Left lung (tissue), 10 donors: ENCODE measurements around the gene COL5A1. TPM values are rescaled to one million over a fixed set of nuclear protein-coding genes. Genes with fewer than 3 reads are reported as not detected.

Experiments
- ATAC-seq: fragments of 200-7000 bp; cut with Tn5 transposase; one replicate; pipeline ENCODE4 v1.9.1; 2020; ENCODE audit warnings: moderate library complexity
- DNase-seq, 4 donors: peaks; one replicate each; pipeline ENCODE4 v3.0.0-alpha.2; 2013 to 2020
- H3K27ac ChIP-seq, 2 donors: fragments of 200-600 bp; sonication (generic) in 1 of 2; one replicate each; pipeline versions ENCODE4 v1.5.0 to v1.8.0; 2020 to 2021
- H3K27me3 ChIP-seq, 2 donors: fragments of 200-600 bp; sonication (generic) in 1 of 2; one replicate each; pipeline versions ENCODE4 v1.5.0 to v1.8.0; 2020 to 2021
- H3K36me3 ChIP-seq, 2 donors: fragments of 200-600 bp; sonication (generic) in 1 of 2; one replicate each; pipeline versions ENCODE4 v1.5.0 to v1.8.0; 2020 to 2021
- H3K4me1 ChIP-seq, 2 donors: fragments of 200-600 bp; one replicate each; pipeline ENCODE4 v1.8.0; 2021
- H3K4me3 ChIP-seq, 2 donors: fragments of 200-600 bp; sonication (generic) in 1 of 2; one replicate each; pipeline versions ENCODE4 v1.5.0 to v1.8.0; 2020 to 2021; ENCODE audit warnings: mild to moderate bottlenecking in 1 of 2
- H3K9me3 ChIP-seq, 2 donors: fragments of 200-600 bp; sonication (generic) in 1 of 2; one replicate each; pipeline versions ENCODE4 v1.5.0 to v1.8.0; 2020 to 2021
- CTCF ChIP-seq, 2 donors: fragments of 200-600 bp; sonication (generic) in 1 of 2; IDR thresholded peaks; one replicate each; pipeline versions ENCODE4 v1.5.0 to v1.8.0; 2021; ENCODE audit warnings: antibody characterized with exemption in 2 of 2
- intact Hi-C, 2 donors: fragments of 100-400 bp; cut with DNase I; formaldehyde crosslinking; loops; one replicate each; pipeline versions ENCODE4 v1.11.2 to v1.14.2; 2022
- polyA plus RNA-seq, 6 donors: library from polyadenylated mRNA; unstranded; fragments of 120-200 nt; gene quantifications; one replicate each; pipeline ENCODE4 v1.2.1, GENCODE V29; 2013; ENCODE audit not compliant: insufficient read length in 6 of 6
- total RNA-seq, 2 donors: library from RNA; stranded (reverse); fragmentation: NEBNext Ultra II Directional; extraction: Animal tissue kit (Norgen Biotek cat#: 25700); gene quantifications; one replicate each; pipeline ENCODE4 v1.2.1, GENCODE V29; 2021
- donor health status: DM: no; HTN: yes; CAD: no.
- donor health status: DM: no; HTN: no; CAD: no.

COL5A1 gene
- total and polyA plus RNA-seq, 8 donors = 168 to 357 (median 213) TPM

GRCh38 chr9:134695144-134695543 lies 53.5 kb downstream of the COL5A1 start:
- H3K9me3 ChIP-seq = no peaks in the 10 kb centered on the region
- H3K36me3 ChIP-seq = no peaks in the 10 kb centered on the region
- no peak overlapping the region for H3K27ac ChIP-seq
- no peak for TF ChIP-seq CTCF (IDR thresholded peaks at IDR 0.05)
- H3K27me3 ChIP-seq = no peaks in the 10 kb centered on the region
- ATAC-seq (no peak), DNase-seq (peak in 1 of 4 donors; percentile 58)
- intact Hi-C loops = loop anchor here in 1 of 2 donors (5.0 kb wide), 1 partner anchor 47 kb away; no protein-coding TSS in a partner anchor
- no peak overlapping the region for H3K4me3 ChIP-seq
- no peaks in the 10 kb centered on the region for H3K4me1 ChIP-seq

- ATAC-seq (no peak), DNase-seq (no peak)
- peaks cover 0 to 4% of the 10 kb centered on the region in 2 donors for H3K36me3 ChIP-seq
- H3K9me3 ChIP-seq = no peaks in the 10 kb centered on the region
- no peak overlapping the region for H3K4me3 ChIP-seq
- no peaks in the 10 kb centered on the region for H3K4me1 ChIP-seq
- TF ChIP-seq CTCF (IDR thresholded peaks at IDR 0.05) = no peak
- H3K27ac ChIP-seq = no peak overlapping the region
- no peaks in the 10 kb centered on the region for H3K27me3 ChIP-seq
- intact Hi-C loops = loop anchor here in 1 of 2 donors (5.0 kb wide), 1 partner anchor 46 kb away; no protein-coding TSS in a partner anchor
Measured at GRCh38 chr9:134696433-134696832, 54.8 kb downstream of the COL5A1 start.

- H3K27me3 ChIP-seq = no peaks in the 10 kb centered on the region
- H3K36me3 ChIP-seq = peaks cover 0 to 4% of the 10 kb centered on the region in 2 donors
- intact Hi-C loops = loop anchor here in 1 of 2 donors (5.0 kb wide), 1 partner anchor 44 kb away; no protein-coding TSS in a partner anchor
- H3K27ac ChIP-seq = no peak overlapping the region
- TF ChIP-seq CTCF (IDR thresholded peaks at IDR 0.05) = no peak
- peaks cover 0 to 2% of the 10 kb centered on the region in 2 donors for H3K4me1 ChIP-seq
- H3K4me3 ChIP-seq = no peak overlapping the region
- peak in 1 of 4 donors; percentile 37 for DNase-seq
- ATAC-seq = no peak
- H3K9me3 ChIP-seq = no peaks in the 10 kb centered on the region
Measured at GRCh38 chr9:134698111-134698510, 56.5 kb downstream of the COL5A1 start.

GRCh38 chr9:134698587-134699342 lies 57.2 kb downstream of the COL5A1 start:
- Histone ChIP-seq H3K27me3 (no peaks in the 10 kb centered on the region), H3K36me3 (peaks cover 0 to 4% of the 10 kb centered on the region in 2 donors), H3K27ac (no peak overlapping the region), H3K9me3 (no peaks in the 10 kb centered on the region), H3K4me1 (peaks cover 0 to 4% of the 10 kb centered on the region in 2 donors), H3K4me3 (no peak overlapping the region)
- TF ChIP-seq CTCF (IDR thresholded peaks at IDR 0.05) = peak; percentile 84
- peak; percentile 78 for ATAC-seq
- peak in 3 of 4 donors; percentile 62 to 87 (median 68) for DNase-seq
- intact Hi-C loops = loop anchor here in 1 of 2 donors (5.0 kb wide), 1 partner anchor 44 kb away; no protein-coding TSS in a partner anchor

GRCh38 chr9:134699343-134699740 lies 57.7 kb downstream of the COL5A1 start:
- intact Hi-C loops = loop anchor here in 1 of 2 donors (5.0 kb wide), 1 partner anchor 43 kb away; no protein-coding TSS in a partner anchor
- DNase-seq (peak in 1 of 4 donors; percentile 6), ATAC-seq (no peak)
- H3K4me1 ChIP-seq = peaks cover 0 to 4% of the 10 kb centered on the region in 2 donors
- TF ChIP-seq CTCF (IDR thresholded peaks at IDR 0.05) = no peak
- no peak overlapping the region for H3K27ac ChIP-seq
- H3K36me3 ChIP-seq = peaks cover 0 to 4% of the 10 kb centered on the region in 2 donors
- H3K4me3 ChIP-seq = no peak overlapping the region
- H3K27me3 ChIP-seq = no peaks in the 10 kb centered on the region
- H3K9me3 ChIP-seq = no peaks in the 10 kb centered on the region
